ENCODE results near the gene MYH1. TPM values are rescaled to one million over a fixed set of nuclear protein-coding genes. Genes with fewer than 3 reads are reported as not detected.
"Not testable (repeated sequence)": the region's sequence is repeated elsewhere in the genome, so short reads cannot be mapped to it uniquely, and the experiment has no call there.

MYH1 gene
- total and polyA plus RNA-seq, 11 donors = 0.04 to 0.09 TPM; not detected in 9

- intact Hi-C loops (cut with DNase I) = no loop called here
- ATAC-seq = peak in 1 of 4 donors; percentile 34
- no peak for DNase-seq
- Histone ChIP-seq H3K4me3 (no peak overlapping the region), H3K9me3 (no peaks in the 10 kb centered on the region), H3K27ac (no peak overlapping the region), H3K36me3 (no peaks in the 10 kb centered on the region), H3K4me1 (peaks cover 0 to 22% (median 0%) of the 10 kb centered on the region in 12 donors), H3K27me3 (no peaks in the 10 kb centered on the region)
- TF ChIP-seq CTCF (IDR thresholded peaks at IDR 0.05) (no peak), POLR2A (IDR thresholded peaks at IDR 0.05) (no peak)
- 47 to 52% (median 49%) methylated on average over 5 of the region's 5 CpGs for WGBS, 4 donors
Observed at GRCh38 chr17:10556301-10557005, 38.1 kb upstream of the MYH1 start.

- 81 to 83% (median 81%) methylated on average over 4 of the region's 4 CpGs for WGBS, 4 donors
- ATAC-seq (no peak), DNase-seq (no peak)
- no peak for TF ChIP-seq POLR2A (IDR thresholded peaks at IDR 0.05)
- no peak for TF ChIP-seq CTCF (IDR thresholded peaks at IDR 0.05)
- Histone ChIP-seq H3K4me3 (no peak overlapping the region), H3K27me3 (no peaks in the 10 kb centered on the region), H3K9me3 (no peaks in the 10 kb centered on the region), H3K27ac (no peak overlapping the region), H3K36me3 (no peaks in the 10 kb centered on the region), H3K4me1 (no peaks in the 10 kb centered on the region)
- intact Hi-C loops (cut with DNase I) = no loop called here
Observed at GRCh38 chr17:10550014-10550413, 31.7 kb upstream of the MYH1 start.

- no peaks in the 10 kb centered on the region for H3K4me1 ChIP-seq
- DNase-seq (no peak), ATAC-seq (no peak)
- no peaks in the 10 kb centered on the region for H3K9me3 ChIP-seq
- no peak within 1 kb of the TSS for H3K4me3 ChIP-seq
- H3K27ac ChIP-seq = no peak within 1 kb of the TSS
- H3K36me3 ChIP-seq = no peaks in the 10 kb centered on the region
- WGBS, 4 donors = 52 to 56% (median 55%) methylated on average over 9 of the region's 9 CpGs
- intact Hi-C loops (cut with DNase I) = loop anchor here in 1 of 10 donors (10.0 kb wide), 1 partner anchor 64 kb away; no protein-coding TSS in a partner anchor
- TF ChIP-seq CTCF (IDR thresholded peaks at IDR 0.05) (no peak), POLR2A (IDR thresholded peaks at IDR 0.05) (no peak)
- H3K27me3 ChIP-seq = no peaks in the 10 kb centered on the region
Observed at GRCh38 chr17:10549096-10549842, 30.9 kb upstream of the MYH1 start, which contains the start of gene MYH2. Gene MYH2, minus strand, starts transcription at chr17:10549658. Its CDS starts 1,738 bp downstream, at chr17:10547920.

GRCh38 chr17:10547351-10547750 lies 29.0 kb upstream of the MYH1 start:
- WGBS, 4 donors = 77 to 84% (median 82%) methylated on average over 6 of the region's 6 CpGs
- TF ChIP-seq POLR2A (IDR thresholded peaks at IDR 0.05) = no peak
- no peak for TF ChIP-seq CTCF (IDR thresholded peaks at IDR 0.05)

GRCh38 chr17:10543486-10543885 lies 25.1 kb upstream of the MYH1 start:
- intact Hi-C loops (cut with DNase I) = loop anchor here in 1 of 10 donors (10.0 kb wide), 1 partner anchor 59 kb away; no protein-coding TSS in a partner anchor
- DNase-seq, ATAC-seq, H3K4me1 ChIP-seq, H3K27ac ChIP-seq, H3K4me3 ChIP-seq, H3K27me3 ChIP-seq, H3K36me3 ChIP-seq: not testable (repeated sequence)
- 60 to 65% (median 62%) methylated on average over 5 of the region's 5 CpGs for WGBS, 4 donors
- H3K9me3 ChIP-seq = peaks cover 0 to 26% (median 11%) of the 10 kb centered on the region in 12 donors

More at GRCh38 chr17:10547351-10547750, 29.0 kb upstream of the MYH1 start:
- no peak overlapping the region for H3K4me3 ChIP-seq
- H3K36me3 ChIP-seq = no peaks in the 10 kb centered on the region
- ATAC-seq (no peak), DNase-seq (no peak)
- no peak overlapping the region for H3K27ac ChIP-seq
- H3K9me3 ChIP-seq = peaks cover 0 to 6% (median 0%) of the 10 kb centered on the region in 12 donors
- no peaks in the 10 kb centered on the region for H3K4me1 ChIP-seq
- intact Hi-C loops (cut with DNase I) = loop anchor here in 1 of 10 donors (10.0 kb wide), 1 partner anchor 63 kb away; no protein-coding TSS in a partner anchor
- H3K27me3 ChIP-seq = no peaks in the 10 kb centered on the region

GRCh38 chr17:10541179-10541578 lies 22.8 kb upstream of the MYH1 start:
- H3K4me1 ChIP-seq, ATAC-seq, H3K4me3 ChIP-seq, H3K27ac ChIP-seq, H3K27me3 ChIP-seq, H3K36me3 ChIP-seq, DNase-seq: not testable (repeated sequence)
- intact Hi-C loops (cut with DNase I) = loop anchor here in 1 of 10 donors (10.0 kb wide), 1 partner anchor 56 kb away; no protein-coding TSS in a partner anchor
- peaks cover 0 to 26% (median 11%) of the 10 kb centered on the region in 12 donors for H3K9me3 ChIP-seq
- 90 to 93% (median 92%) methylated on average over 6 of the region's 6 CpGs for WGBS, 4 donors
